HCT116 (cell line): ENCODE measurements around the gene PHACTR1. TPM values are rescaled to one million over a fixed set of nuclear protein-coding genes. Genes with fewer than 3 reads are reported as not detected.

Source experiments
- ATAC-seq: fragments of 200-7000 bp; cut with Tn5 transposase; 2 replicates; pipeline ENCODE4 v1.9.1; 2020; ENCODE audit warnings: mild to moderate bottlenecking, moderate library complexity
- BruUV-seq: library from RNA; stranded (reverse); fragments of 400-500 nt; replicated peaks from 2 replicates; lab custom pipeline; 2021; lab: Mats Ljungman, UMichigan
- CTCF ChIA-PET: fragments of 300-600 bp; sonication (Branson Sonifier 250); formaldehyde crosslinking; loops from one replicate; lab custom pipeline; 2021; ENCODE audit warnings: antibody characterized with exemption; lab: Charles Lee
- POLR2A ChIA-PET: fragments of 300-600, 350-600 bp; sonication (Branson Sonifier 250); formaldehyde crosslinking; loops from one replicate; lab custom pipeline; 2021; ENCODE audit warnings: antibody characterized with exemption; lab: Charles Lee
- RAD21 ChIA-PET, 2 experiments: fragments of 300-600 bp; sonication (Branson Sonifier 250); formaldehyde crosslinking; loops; one replicate each; lab custom pipeline; 2023; ENCODE audit warnings: low total read pairs in 2 of 2; ENCODE audit not compliant: uncharacterized antibody in 2 of 2, unreplicated experiment in 2 of 2, low non-redundant PET in 1 of 2; lab: Charles Lee
- DNase-seq: peaks from one replicate; pipeline ENCODE4 v3.0.0-alpha.2; 2010; ENCODE audit warnings: low read depth, low spot score
- H2AFZ ChIP-seq: fragments of 200-600 bp; shearing (Covaris generic), sonication (generic); 2 replicates; pipeline ENCODE4 v1.6.1; 2017; ENCODE audit warnings: low read depth, mixed run types, mixed read lengths, antibody characterized with exemption, low read length; ENCODE audit not compliant: poor library complexity, severe bottlenecking
- H3K27ac ChIP-seq: 2 replicates; pipeline ENCODE4 v1.5.1; 2012; ENCODE audit warnings: low read depth, low read length
- H3K27me3 ChIP-seq: fragments of 200-600 bp; sonication (generic); 2 replicates; pipeline ENCODE4 v1.6.1; 2016; ENCODE audit warnings: mixed run types, low read length, mixed read lengths; ENCODE audit not compliant: insufficient read depth
- H3K36me3 ChIP-seq, 2 experiments: fragments of 200-500 bp in 1 of 2; fragments of 200-600 bp in 1 of 2; sonication (Bioruptor generic) in 1 of 2; sonication (generic) in 1 of 2; 2 replicates each; pipeline versions ENCODE4 v1.5.1 to v1.6.1; 2014 to 2016; ENCODE audit warnings: low read length in 2 of 2, inconsistent platforms in 1 of 2, mixed read lengths in 1 of 2, mixed run types in 1 of 2; ENCODE audit not compliant: insufficient read depth in 2 of 2, control insufficient read depth in 1 of 2
- H3K4me1 ChIP-seq, 2 experiments: fragments of 200-600 bp in 1 of 2; sonication (generic) in 1 of 2; 2 replicates each; pipeline versions ENCODE4 v1.5.1 to v1.6.1; 2012 to 2017; ENCODE audit warnings: low read length in 2 of 2, inconsistent platforms in 1 of 2, mild to moderate bottlenecking in 1 of 2, mixed read lengths in 1 of 2, mixed run types in 1 of 2, moderate library complexity in 1 of 2; ENCODE audit not compliant: insufficient read depth in 2 of 2, control insufficient read depth in 1 of 2
- H3K4me2 ChIP-seq: fragments of 200-600 bp; sonication (generic); 2 replicates; pipeline ENCODE4 v1.6.1; 2017; ENCODE audit warnings: mixed run types, low read length, mixed read lengths
- H3K4me3 ChIP-seq, 2 experiments: fragments of 200-600 bp in 1 of 2; sonication (generic) in 1 of 2; replicated peaks in 1 of 2; 2 replicates each; pipeline ENCODE4 v1.5.1; 2011 to 2016; ENCODE audit warnings: low read length in 2 of 2, control low read depth in 1 of 2, low read depth in 1 of 2, mild to moderate bottlenecking in 1 of 2, mixed read lengths in 1 of 2, mixed run types in 1 of 2
- H3K79me2 ChIP-seq: fragments of 200-600 bp; sonication (generic); 2 replicates; pipeline ENCODE4 v1.6.1; 2017; ENCODE audit warnings: mild to moderate bottlenecking, mixed run types, low read length, moderate library complexity, mixed read lengths; ENCODE audit not compliant: insufficient read depth
- H3K9ac ChIP-seq: fragments of 200-600 bp; sonication (generic); 2 replicates; pipeline ENCODE4 v1.6.1; 2016; ENCODE audit warnings: low read length, mixed read lengths
- H3K9me2 ChIP-seq: fragments of 200-600 bp; sonication (generic), shearing (Covaris generic); 2 replicates; pipeline ENCODE4 v1.6.1; 2017; ENCODE audit warnings: mixed run types, mild to moderate bottlenecking, moderate library complexity; ENCODE audit not compliant: insufficient read depth
- H3K9me3 ChIP-seq, 2 experiments: fragments of 200-500 bp in 1 of 2; fragments of 200-600 bp in 1 of 2; sonication (Bioruptor generic) in 1 of 2; sonication (generic) in 1 of 2; 2 replicates each; pipeline ENCODE4 v1.6.1; 2014 to 2017; ENCODE audit warnings: low read length in 2 of 2, mixed read lengths in 2 of 2, inconsistent platforms in 1 of 2, low read depth in 1 of 2, mild to moderate bottlenecking in 1 of 2, mixed run types in 1 of 2, moderate library complexity in 1 of 2; ENCODE audit not compliant: control insufficient read depth in 1 of 2, insufficient read depth in 1 of 2
- H4K20me1 ChIP-seq: fragments of 200-600 bp; sonication (generic), shearing (Covaris generic); 2 replicates; pipeline ENCODE4 v1.6.1; 2017; ENCODE audit warnings: mixed run types, mild to moderate bottlenecking, moderate library complexity; ENCODE audit not compliant: insufficient read depth
- CBX3 ChIP-seq: IDR thresholded peaks from 2 replicates; pipeline ENCODE4 v1.6.1; 2012; ENCODE audit warnings: low read depth
- CEBPB ChIP-seq: IDR thresholded peaks from 2 replicates; pipeline ENCODE4 v1.6.1; 2012; ENCODE audit warnings: low read depth
- EGR1 ChIP-seq: IDR thresholded peaks from 2 replicates; pipeline ENCODE4 v1.6.1; 2012; ENCODE audit warnings: low read depth
- ELF1 ChIP-seq: IDR thresholded peaks from 2 replicates; pipeline ENCODE4 v1.6.1; 2012; ENCODE audit warnings: low read depth, borderline replicate concordance
- EZH2 ChIP-seq: fragments of 200-600 bp; sonication (generic); IDR thresholded peaks from 2 replicates; pipeline ENCODE4 v1.6.1; 2017; ENCODE audit warnings: antibody characterized with exemption, mixed run types
- FOSL1 ChIP-seq: IDR thresholded peaks from 2 replicates; pipeline ENCODE4 v1.6.1; 2012; ENCODE audit warnings: low read depth
- JUND ChIP-seq: IDR thresholded peaks from 2 replicates; pipeline ENCODE4 v1.6.1; 2012
- POLR2A ChIP-seq: IDR thresholded peaks from 2 replicates; pipeline ENCODE4 v1.7.0; 2011; ENCODE audit warnings: borderline replicate concordance; ENCODE audit not compliant: insufficient read depth, insufficient read length; ENCODE audit errors: extremely low read depth
- POLR2AphosphoS5 ChIP-seq: IDR thresholded peaks from 2 replicates; pipeline ENCODE4 v1.6.1; 2011; ENCODE audit warnings: mild to moderate bottlenecking, low read depth, low read length, moderate library complexity
- RAD21 ChIP-seq: IDR thresholded peaks from 2 replicates; pipeline ENCODE4 v1.6.1; 2012; ENCODE audit warnings: low read depth, mild to moderate bottlenecking
- SP1 ChIP-seq: IDR thresholded peaks from 2 replicates; pipeline ENCODE4 v1.6.1; 2012; ENCODE audit warnings: low read depth
- SRF ChIP-seq: IDR thresholded peaks from 2 replicates; pipeline ENCODE4 v1.6.1; 2012; ENCODE audit warnings: low read depth
- TCF7L2 ChIP-seq: IDR thresholded peaks from 2 replicates; pipeline ENCODE4 v1.7.0; 2011; ENCODE audit warnings: borderline replicate concordance, inconsistent platforms; ENCODE audit not compliant: insufficient read depth, insufficient read length; ENCODE audit errors: extremely low read depth
- YY1 ChIP-seq: IDR thresholded peaks from 2 replicates; pipeline ENCODE4 v1.6.1; 2011; ENCODE audit warnings: low read length, low read depth, moderate library complexity, mild to moderate bottlenecking; ENCODE audit not compliant: insufficient replicate concordance; ENCODE audit errors: extremely low read depth
- ZFX ChIP-seq: fragments of 450-650 bp; IDR thresholded peaks from 2 replicates; pipeline ENCODE4 v1.6.1; 2017
- ZNF274 ChIP-seq: fragments of 200-500 bp; sonication (Bioruptor generic); IDR thresholded peaks from 2 replicates; pipeline ENCODE4 v1.6.1; 2014; ENCODE audit warnings: mild to moderate bottlenecking, low read depth, low read length, inconsistent platforms
- intact Hi-C: fragments of 100-400 bp; cut with micrococcal nuclease; formaldehyde crosslinking; loops from 2 replicates; pipeline ENCODE4 v1.10.0; 2022
- total RNA-seq: library from RNA; stranded (reverse); gene quantifications from one replicate; pipeline ENCODE4 v1.2.1, GENCODE V29; 2021; ENCODE audit not compliant: unreplicated experiment
- TF ChIP-seq, protein P1 (sequence below): IDR thresholded peaks from 2 replicates; pipeline ENCODE4 v1.6.1; 2011; ENCODE audit warnings: mild to moderate bottlenecking, low read length, moderate library complexity; ENCODE audit not compliant: insufficient replicate concordance; ENCODE audit errors: extremely low read depth
- TF ChIP-seq, protein P2 (sequence below), 3 experiments: fragments of 200-600 bp in 1 of 3; sonication (generic) in 1 of 3; IDR thresholded peaks in 2 of 3; conservative IDR thresholded peaks in 1 of 3; 2 replicates each; pipeline ENCODE4 v1.5.1; 2012 to 2017; ENCODE audit warnings: low read depth in 2 of 3, low read length in 2 of 3, antibody characterized with exemption in 1 of 3, borderline replicate concordance in 1 of 3, control low read depth in 1 of 3, mild to moderate bottlenecking in 1 of 3, mixed read lengths in 1 of 3, mixed run types in 1 of 3, moderate library complexity in 1 of 3; ENCODE audit not compliant: insufficient read depth in 1 of 3

PHACTR1 gene
- total RNA-seq, 1 experiment from 2014 or later = 0.17 TPM

DNA sequence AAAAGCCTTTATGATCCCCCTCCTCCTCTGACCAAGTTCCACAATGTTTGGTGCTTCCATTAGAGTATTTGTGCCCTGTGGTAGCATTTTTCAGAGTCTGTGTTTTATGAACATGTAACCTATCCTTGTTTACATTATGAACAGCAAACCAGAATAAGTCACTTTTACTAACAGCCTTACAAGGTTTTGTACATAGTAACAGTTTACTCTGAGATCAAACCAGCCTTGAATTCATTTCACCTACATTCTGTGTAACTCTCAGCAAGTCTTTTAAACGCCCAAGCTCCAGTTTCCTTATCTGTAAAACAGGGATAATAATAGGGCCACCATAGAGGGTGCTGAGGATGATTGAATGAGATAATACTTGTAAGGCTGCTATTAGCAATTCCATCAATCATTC is 175.0 kb downstream of the PHACTR1 start:
- Histone ChIP-seq H3K4me3 (no peak overlapping the region), H3K9me3 (no peaks in the 10 kb centered on the region; a peak in 1 of 4 replicates), H4K20me1 (no peaks in the 10 kb centered on the region), H3K27ac (no peak overlapping the region), H2AFZ (no peak overlapping the region), H3K4me2 (no peak overlapping the region), H3K79me2 (no peaks in the 10 kb centered on the region), H3K9me2 (no peaks in the 10 kb centered on the region), H3K27me3 (peaks cover 15% of the 10 kb centered on the region; the same call in 1 of the 2 replicates), H3K36me3 (no peaks in the 10 kb centered on the region), H3K9ac (no peak overlapping the region), H3K4me1 (no peaks in the 10 kb centered on the region)
- DNase-seq (no peak), ATAC-seq (no peak)
- ChIA-PET RAD21 (interaction anchor here in 1 of 2 experiments (0.7 kb wide), 1 partner anchor 439 kb away, joined by 3 read pairs; no protein-coding TSS in a partner anchor), POLR2A (no interaction called here), CTCF (interaction anchor here (1.4 kb wide), 1 partner anchor 254 kb away, joined by 7 read pairs; no protein-coding TSS in a partner anchor)
- intact Hi-C loops = loop anchor here (5.0 kb wide), 1 partner anchor 1304 kb away; no protein-coding TSS in a partner anchor
- no TSS peak for BruUV-seq
- TF ChIP-seq YY1 (no peak), SRF (no peak), EZH2 (no peak), ELF1 (no peak), EGR1 (no peak), ZFX (no peak), SP1 (no peak), CEBPB (no peak), JUND (no peak)

DNA sequence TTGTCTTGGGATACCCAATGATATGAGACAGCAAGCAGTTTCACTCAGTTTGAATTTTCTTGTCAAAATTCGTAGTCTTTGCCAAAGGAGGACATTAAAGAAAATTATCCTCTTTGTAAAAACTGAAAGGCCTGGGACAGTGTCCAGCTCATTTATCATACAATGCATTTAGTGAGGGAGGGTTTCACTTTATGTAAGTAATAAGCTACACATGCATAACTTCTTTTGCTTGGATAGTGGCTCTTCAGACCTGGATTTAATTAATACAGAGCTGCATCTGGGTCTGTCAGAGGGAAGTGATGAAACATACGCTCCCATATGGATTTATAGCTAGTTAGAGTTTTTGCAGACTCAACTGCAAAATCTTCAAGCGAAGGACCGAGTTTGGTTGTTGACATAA is 175.6 kb downstream of the PHACTR1 start:
- no TSS peak for BruUV-seq
- Histone ChIP-seq H3K4me2 (no peak overlapping the region), H3K9me3 (no peaks in the 10 kb centered on the region; a peak in 1 of 4 replicates), H3K9me2 (no peaks in the 10 kb centered on the region), H2AFZ (no peak overlapping the region), H3K4me1 (no peaks in the 10 kb centered on the region), H3K79me2 (no peaks in the 10 kb centered on the region), H3K27ac (no peak overlapping the region), H3K9ac (no peak overlapping the region), H4K20me1 (no peaks in the 10 kb centered on the region), H3K36me3 (no peaks in the 10 kb centered on the region), H3K4me3 (no peak overlapping the region), H3K27me3 (peaks cover 15% of the 10 kb centered on the region; the same call in 1 of the 2 replicates)
- DNase-seq (no peak), ATAC-seq (no peak)
- POLR2A ChIA-PET = no interaction called here
- intact Hi-C loops = loop anchor here (5.0 kb wide), 1 partner anchor 1305 kb away; no protein-coding TSS in a partner anchor
- CTCF ChIA-PET = interaction anchor here (1.4 kb wide), 1 partner anchor 254 kb away, joined by 7 read pairs; no protein-coding TSS in a partner anchor
- RAD21 ChIA-PET = interaction anchor here in 1 of 2 experiments (0.7 kb wide), 1 partner anchor 439 kb away, joined by 3 read pairs; no protein-coding TSS in a partner anchor
- no peak for TF ChIP-seq EGR1
- TF ChIP-seq, protein P1, sequence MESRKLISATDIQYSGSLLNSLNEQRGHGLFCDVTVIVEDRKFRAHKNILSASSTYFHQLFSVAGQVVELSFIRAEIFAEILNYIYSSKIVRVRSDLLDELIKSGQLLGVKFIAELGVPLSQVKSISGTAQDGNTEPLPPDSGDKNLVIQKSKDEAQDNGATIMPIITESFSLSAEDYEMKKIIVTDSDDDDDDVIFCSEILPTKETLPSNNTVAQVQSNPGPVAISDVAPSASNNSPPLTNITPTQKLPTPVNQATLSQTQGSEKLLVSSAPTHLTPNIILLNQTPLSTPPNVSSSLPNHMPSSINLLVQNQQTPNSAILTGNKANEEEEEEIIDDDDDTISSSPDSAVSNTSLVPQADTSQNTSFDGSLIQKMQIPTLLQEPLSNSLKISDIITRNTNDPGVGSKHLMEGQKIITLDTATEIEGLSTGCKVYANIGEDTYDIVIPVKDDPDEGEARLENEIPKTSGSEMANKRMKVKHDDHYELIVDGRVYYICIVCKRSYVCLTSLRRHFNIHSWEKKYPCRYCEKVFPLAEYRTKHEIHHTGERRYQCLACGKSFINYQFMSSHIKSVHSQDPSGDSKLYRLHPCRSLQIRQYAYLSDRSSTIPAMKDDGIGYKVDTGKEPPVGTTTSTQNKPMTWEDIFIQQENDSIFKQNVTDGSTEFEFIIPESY = no peak
- TF ChIP-seq TCF7L2 = no peak
- no peak for TF ChIP-seq ZNF274
- no peak for TF ChIP-seq POLR2A
- TF ChIP-seq, protein P2, sequence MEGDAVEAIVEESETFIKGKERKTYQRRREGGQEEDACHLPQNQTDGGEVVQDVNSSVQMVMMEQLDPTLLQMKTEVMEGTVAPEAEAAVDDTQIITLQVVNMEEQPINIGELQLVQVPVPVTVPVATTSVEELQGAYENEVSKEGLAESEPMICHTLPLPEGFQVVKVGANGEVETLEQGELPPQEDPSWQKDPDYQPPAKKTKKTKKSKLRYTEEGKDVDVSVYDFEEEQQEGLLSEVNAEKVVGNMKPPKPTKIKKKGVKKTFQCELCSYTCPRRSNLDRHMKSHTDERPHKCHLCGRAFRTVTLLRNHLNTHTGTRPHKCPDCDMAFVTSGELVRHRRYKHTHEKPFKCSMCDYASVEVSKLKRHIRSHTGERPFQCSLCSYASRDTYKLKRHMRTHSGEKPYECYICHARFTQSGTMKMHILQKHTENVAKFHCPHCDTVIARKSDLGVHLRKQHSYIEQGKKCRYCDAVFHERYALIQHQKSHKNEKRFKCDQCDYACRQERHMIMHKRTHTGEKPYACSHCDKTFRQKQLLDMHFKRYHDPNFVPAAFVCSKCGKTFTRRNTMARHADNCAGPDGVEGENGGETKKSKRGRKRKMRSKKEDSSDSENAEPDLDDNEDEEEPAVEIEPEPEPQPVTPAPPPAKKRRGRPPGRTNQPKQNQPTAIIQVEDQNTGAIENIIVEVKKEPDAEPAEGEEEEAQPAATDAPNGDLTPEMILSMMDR (IDR thresholded peaks at IDR 0.05 in 2 of 3, conservative IDR thresholded peaks at IDR 0.05 in 1 of 3; ENCODE audit: borderline replicate concordance in 1 of 3, insufficient read depth in 1 of 3, low read depth in 2 of 3, low read length in 2 of 3) = no peak
- no peak for TF ChIP-seq JUND
- TF ChIP-seq RAD21 = no peak
- no peak for TF ChIP-seq POLR2AphosphoS5
- no peak for TF ChIP-seq CBX3
- TF ChIP-seq FOSL1 = no peak
